GM11168 (cell line): Measurements from ENCODE around the gene GRID1.

Experiments
- in situ Hi-C: fragments of 300-500 bp; cut with MboI; formaldehyde crosslinking; loops from one replicate; pipeline ENCODE4 v1.12.0; 2022; ENCODE audit warnings: low sequenced_read_pairs; ENCODE audit not compliant: unreplicated experiment

GRID1 gene

GRCh38 chr10:86283466-86284287, 82.9 kb downstream of the GRID1 start:
- in situ Hi-C loops: no loop called here

GRCh38 chr10:86282664-86283465, 83.7 kb downstream of the GRID1 start:
- in situ Hi-C loops: no loop called here

GRCh38 chr10:86281396-86281795, 85.2 kb downstream of the GRID1 start:
- in situ Hi-C loops: no loop called here

- in situ Hi-C loops: no loop called here
Measured at GRCh38 chr10:86269332-86269731, 97.3 kb downstream of the GRID1 start.

GRCh38 chr10:86267286-86268195, 99.1 kb downstream of the GRID1 start:
- in situ Hi-C loops: no loop called here

GRCh38 chr10:86266446-86267242, 100.0 kb downstream of the GRID1 start:
- in situ Hi-C loops: no loop called here

- in situ Hi-C loops: no loop called here
Measured at GRCh38 chr10:86265895-86266259, 100.7 kb downstream of the GRID1 start.

- in situ Hi-C loops: no loop called here
Measured at GRCh38 chr10:86265236-86265894, 101.2 kb downstream of the GRID1 start.

- in situ Hi-C loops: no loop called here
Measured at GRCh38 chr10:86264481-86265231, 101.9 kb downstream of the GRID1 start.

GRCh38 chr10:86263907-86264306, 102.7 kb downstream of the GRID1 start:
- in situ Hi-C loops: no loop called here

- in situ Hi-C loops: no loop called here
Measured at GRCh38 chr10:86263209-86263608, 103.4 kb downstream of the GRID1 start.

- in situ Hi-C loops: no loop called here
Measured at GRCh38 chr10:86262688-86263181, 103.9 kb downstream of the GRID1 start.

- in situ Hi-C loops: no loop called here
Measured at GRCh38 chr10:86261941-86262687, 104.5 kb downstream of the GRID1 start.

GRCh38 chr10:86261470-86261869, 105.1 kb downstream of the GRID1 start:
- in situ Hi-C loops: no loop called here

GRCh38 chr10:86260564-86260963, 106.0 kb downstream of the GRID1 start:
- in situ Hi-C loops: no loop called here

GRCh38 chr10:86259901-86260562, 106.6 kb downstream of the GRID1 start:
- in situ Hi-C loops: no loop called here

GRCh38 chr10:86258941-86259340, 107.7 kb downstream of the GRID1 start:
- in situ Hi-C loops: no loop called here
